CD4-positive, alpha-beta T cell treated with Interleukin-4 for 4 hours (primary cell): ENCODE data around the gene OR52E6.

Source experiments
- DNase-seq: peaks from one replicate; pipeline ENCODE4 v3.0.0-alpha.2; 2020

The OR52E6 gene

GRCh38 chr11:5791165-5791564 lies 50.5 kb downstream of the OR52E6 start, which contains the start of gene OR52N1:
Gene OR52N1, minus strand, starts transcription at chr11:5791265. Its CDS starts 2,449 bp downstream, at chr11:5788816.
- DNase-seq: no peak
